ENCODE data around the gene GLOD4.

Gene GLOD4

GRCh38 chr17:746783-747629 lies 35.1 kb downstream of the GLOD4 start:
- H3K27me3 ChIP-seq (replicated peaks; ENCODE audit: insufficient read depth, low read length) = no peaks in the 10 kb centered on the region
- peaks cover 20% of the 10 kb centered on the region for H3K36me3 ChIP-seq (replicated peaks; ENCODE audit: insufficient read depth, low read length)
- TF ChIP-seq EZH2phosphoT487 (IDR thresholded peaks at IDR 0.05; ENCODE audit: low read length) (no peak), EZH2 (optimal IDR thresholded peaks at IDR 0.05; ENCODE audit: low read depth, low read length) (no peak), CTCF (IDR thresholded peaks at IDR 0.05; ENCODE audit: low read length) (no peak)
- H3K4me2 ChIP-seq (ENCODE audit: low read depth, low read length) = no peak overlapping the region
- no peaks in the 10 kb centered on the region for H3K9me3 ChIP-seq (replicated peaks; ENCODE audit: insufficient read depth, low read length)
- H3K9me2 ChIP-seq (replicated peaks; ENCODE audit: insufficient read depth, low read length) = no peaks in the 10 kb centered on the region
- H2AFZ ChIP-seq (ENCODE audit: low read length) = no peak overlapping the region
- H4K20me1 ChIP-seq (ENCODE audit: insufficient read depth, low read length) = no peaks in the 10 kb centered on the region
- peaks cover 69% of the 10 kb centered on the region for H3K79me2 ChIP-seq (ENCODE audit: low read length)
- peaks cover 7% of the 10 kb centered on the region; the same call in 1 of the 2 replicates for H3K4me1 ChIP-seq (ENCODE audit: low read length)
- DNase-seq = no peak
- no peak overlapping the region for H3K9ac ChIP-seq (ENCODE audit: low read length)
- no peaks in the 10 kb centered on the region for H3F3A ChIP-seq (ENCODE audit: insufficient read depth, low read length)
- no peak overlapping the region for H3K27ac ChIP-seq (ENCODE audit: low read length)
- no peak overlapping the region for H3K4me3 ChIP-seq (ENCODE audit: low read length)

GRCh38 chr17:746181-746580 lies 35.9 kb downstream of the GLOD4 start:
- Histone ChIP-seq H3K4me3 (ENCODE audit: low read length) (no peak overlapping the region), H4K20me1 (ENCODE audit: insufficient read depth, low read length) (no peaks in the 10 kb centered on the region), H3K9me3 (replicated peaks; ENCODE audit: insufficient read depth, low read length) (no peaks in the 10 kb centered on the region), H3K79me2 (ENCODE audit: low read length) (peaks cover 61% of the 10 kb centered on the region), H3K36me3 (replicated peaks; ENCODE audit: insufficient read depth, low read length) (peaks cover 20% of the 10 kb centered on the region), H2AFZ (ENCODE audit: low read length) (no peak overlapping the region), H3K27ac (ENCODE audit: low read length) (no peak overlapping the region), H3K4me1 (ENCODE audit: low read length) (peaks cover 7% of the 10 kb centered on the region; the same call in 1 of the 2 replicates), H3F3A (ENCODE audit: insufficient read depth, low read length) (no peaks in the 10 kb centered on the region), H3K9me2 (replicated peaks; ENCODE audit: insufficient read depth, low read length) (no peaks in the 10 kb centered on the region), H3K27me3 (replicated peaks; ENCODE audit: insufficient read depth, low read length) (no peaks in the 10 kb centered on the region), H3K9ac (ENCODE audit: low read length) (no peak overlapping the region), H3K4me2 (ENCODE audit: low read depth, low read length) (no peak overlapping the region)
- TF ChIP-seq CTCF (IDR thresholded peaks at IDR 0.05; ENCODE audit: low read length) = no peak
- no peak for TF ChIP-seq EZH2phosphoT487 (IDR thresholded peaks at IDR 0.05; ENCODE audit: low read length)
- no peak for TF ChIP-seq EZH2 (optimal IDR thresholded peaks at IDR 0.05; ENCODE audit: low read depth, low read length)
- no peak for DNase-seq

- no peak for DNase-seq
- no peaks in the 10 kb centered on the region for H3K27me3 ChIP-seq (replicated peaks; ENCODE audit: insufficient read depth, low read length)
- peaks cover 53% of the 10 kb centered on the region for H3K79me2 ChIP-seq (ENCODE audit: low read length)
- peaks cover 20% of the 10 kb centered on the region for H3K36me3 ChIP-seq (replicated peaks; ENCODE audit: insufficient read depth, low read length)
- H3K4me1 ChIP-seq (ENCODE audit: low read length) = peaks cover under 1% of the 10 kb centered on the region; the same call in 1 of the 2 replicates
- H3K4me3 ChIP-seq (ENCODE audit: low read length) = no peak overlapping the region
- no peaks in the 10 kb centered on the region for H3F3A ChIP-seq (ENCODE audit: insufficient read depth, low read length)
- H3K9me2 ChIP-seq (replicated peaks; ENCODE audit: insufficient read depth, low read length) = no peaks in the 10 kb centered on the region
- no peak overlapping the region for H3K27ac ChIP-seq (ENCODE audit: low read length)
- TF ChIP-seq CTCF (IDR thresholded peaks at IDR 0.05; ENCODE audit: low read length) = no peak
- TF ChIP-seq EZH2phosphoT487 (IDR thresholded peaks at IDR 0.05; ENCODE audit: low read length) = no peak
- TF ChIP-seq EZH2 (optimal IDR thresholded peaks at IDR 0.05; ENCODE audit: low read depth, low read length) = no peak
- no peaks in the 10 kb centered on the region for H3K9me3 ChIP-seq (replicated peaks; ENCODE audit: insufficient read depth, low read length)
- H3K4me2 ChIP-seq (ENCODE audit: low read depth, low read length) = no peak overlapping the region
- no peak overlapping the region for H3K9ac ChIP-seq (ENCODE audit: low read length)
- no peaks in the 10 kb centered on the region for H4K20me1 ChIP-seq (ENCODE audit: insufficient read depth, low read length)
- H2AFZ ChIP-seq (ENCODE audit: low read length) = no peak overlapping the region
Measured at GRCh38 chr17:745406-745805, 36.7 kb downstream of the GLOD4 start.
